NCI-H1092 treated with DMSO at 0.1 percent for 48 hours (cell line): ENCODE results near the gene NPNT.

Experiments
- DNase-seq: peaks from one replicate; lab custom pipeline; 2025; lab: John Stamatoyannopoulos, UW

Gene NPNT

GRCh38 chr4:105970371-105970770 is 75.1 kb downstream of the NPNT start:
- DNase-seq, result no peak

GRCh38 chr4:105971036-105971435 is 75.8 kb downstream of the NPNT start:
- no peak for DNase-seq

DNA sequence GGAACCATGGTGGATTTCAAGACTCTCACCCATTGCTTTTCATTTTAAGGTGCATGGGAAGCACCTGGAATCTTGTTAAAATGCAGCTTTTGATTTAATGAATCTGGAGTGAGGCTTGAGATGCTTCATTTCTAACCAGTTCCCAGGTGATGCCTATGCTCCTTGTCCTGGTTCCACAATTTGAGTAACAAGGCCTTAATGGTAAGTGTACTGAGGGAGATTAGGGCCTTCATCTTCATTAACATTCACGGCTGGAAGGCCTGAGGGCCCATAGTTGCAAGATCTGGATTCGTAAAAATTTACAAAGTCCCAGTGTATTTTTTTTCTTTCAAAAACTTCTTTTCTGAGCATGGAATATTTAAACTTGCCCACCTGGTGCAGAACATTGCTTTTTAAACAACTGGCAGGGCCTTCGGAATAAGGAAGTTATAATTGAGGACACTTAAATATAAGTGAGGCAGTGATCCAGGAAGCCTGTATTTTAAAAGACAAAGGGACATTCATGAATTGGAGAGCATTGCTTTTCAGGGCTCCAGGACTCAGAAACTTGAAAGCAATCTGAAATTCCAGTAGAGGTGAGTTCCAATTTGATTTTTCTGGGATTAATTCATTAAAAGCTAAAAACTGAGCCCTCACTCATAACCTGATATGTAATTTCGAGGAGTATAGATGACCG is 77.8 kb downstream of the NPNT start:
- DNase-seq, result no peak

GRCh38 chr4:105976915-105977314 is 81.6 kb downstream of the NPNT start:
- no peak for DNase-seq

- no peak for DNase-seq
Observed at GRCh38 chr4:105978684-105979296, 83.5 kb downstream of the NPNT start.

- DNase-seq, result no peak
Observed at GRCh38 chr4:105979506-105979905, 84.2 kb downstream of the NPNT start.

DNA sequence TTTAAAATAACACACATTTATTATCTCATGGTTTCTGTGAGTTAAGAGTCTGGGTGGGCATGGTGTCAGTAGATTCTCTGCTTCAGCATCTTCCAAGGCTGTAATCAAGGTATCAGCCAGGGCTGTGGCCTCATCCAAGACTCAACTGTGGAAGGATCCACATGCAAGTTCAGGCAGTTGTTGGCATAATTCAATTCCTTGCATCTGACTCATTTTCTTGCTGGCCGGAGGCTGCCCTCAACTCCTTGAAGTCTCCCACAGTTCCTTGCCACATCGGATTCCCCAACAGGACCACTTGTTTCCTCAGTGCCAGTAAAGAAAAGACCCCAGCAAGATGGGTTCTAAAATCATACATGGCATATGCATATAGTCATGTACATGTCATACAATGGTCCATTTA is 93.4 kb downstream of the NPNT start:
- no peak for DNase-seq

DNA sequence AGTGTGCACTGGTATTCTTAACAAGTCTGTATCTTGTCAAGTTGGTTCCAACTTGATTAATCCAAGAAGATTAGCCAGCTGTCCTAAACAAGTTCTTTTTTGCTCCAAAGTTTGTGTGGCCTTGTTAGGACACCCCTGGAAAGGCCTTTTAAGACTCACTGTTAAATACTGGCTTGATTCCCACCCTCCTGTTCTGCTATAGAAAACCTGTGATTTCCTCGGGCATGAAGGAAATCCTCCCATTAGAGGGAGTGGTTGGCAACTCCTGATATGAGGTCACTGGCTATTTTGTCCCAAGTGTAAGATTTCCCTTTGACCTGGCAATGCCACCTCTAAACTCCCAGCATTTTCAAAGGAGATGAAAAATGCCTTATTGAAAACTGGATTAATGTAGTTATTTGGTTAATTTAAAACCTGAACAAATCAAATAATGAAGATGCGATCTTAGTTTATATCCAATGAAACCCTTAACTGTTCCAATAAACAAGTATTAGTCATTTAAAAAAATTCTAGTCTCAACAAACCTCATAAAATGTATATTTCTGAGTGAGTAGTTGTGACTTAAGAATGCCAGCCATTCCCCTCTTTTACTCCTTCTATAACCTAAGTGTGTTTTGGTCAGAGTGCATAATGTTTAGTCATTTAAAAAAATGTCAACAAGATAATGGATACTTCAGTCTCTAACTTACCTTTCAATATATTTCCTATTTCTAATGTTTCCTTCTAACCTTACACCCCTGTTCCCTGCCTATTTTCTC is 94.4 kb downstream of the NPNT start:
- no peak for DNase-seq

DNA sequence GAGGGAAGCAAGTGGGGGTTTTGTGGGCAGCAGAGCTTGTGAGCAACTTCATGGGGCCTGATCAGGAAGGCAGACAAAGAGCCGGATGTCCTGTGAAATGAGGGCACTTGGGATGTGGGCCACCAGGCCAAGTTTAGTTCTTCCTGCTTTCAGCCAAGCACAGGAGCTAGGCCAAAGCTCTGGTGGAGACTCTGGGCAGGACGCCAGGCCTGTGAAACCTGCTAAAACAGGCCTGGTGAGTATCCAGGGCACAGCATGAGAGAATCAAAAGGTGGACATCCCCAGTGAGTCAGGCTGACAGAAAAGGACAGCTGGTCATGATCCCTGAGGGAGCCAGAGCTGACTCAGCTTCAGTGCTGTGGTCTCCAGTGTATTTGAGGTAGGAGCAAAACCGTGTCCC is 95.7 kb downstream of the NPNT start:
- DNase-seq, result no peak

DNA sequence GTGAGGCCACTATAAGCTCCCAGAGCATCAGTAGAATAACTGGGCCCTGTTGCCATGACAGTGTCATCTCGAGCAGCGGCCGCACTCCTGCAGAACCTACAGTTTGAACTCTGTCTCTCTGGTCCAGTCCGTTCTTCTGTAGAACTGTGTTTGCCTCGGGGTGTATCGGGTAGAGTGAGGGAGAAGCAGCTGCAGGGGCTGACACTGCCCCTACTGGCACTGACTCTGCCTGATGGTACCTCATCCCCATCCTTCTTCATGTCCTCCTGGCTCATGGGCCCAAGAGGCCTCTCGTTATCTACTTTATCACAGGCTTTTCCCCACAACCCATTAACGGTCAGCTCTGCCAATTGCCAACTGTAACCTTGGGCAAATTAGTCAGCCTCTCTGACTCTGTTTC is 96.5 kb downstream of the NPNT start:
- DNase-seq, result no peak

DNA sequence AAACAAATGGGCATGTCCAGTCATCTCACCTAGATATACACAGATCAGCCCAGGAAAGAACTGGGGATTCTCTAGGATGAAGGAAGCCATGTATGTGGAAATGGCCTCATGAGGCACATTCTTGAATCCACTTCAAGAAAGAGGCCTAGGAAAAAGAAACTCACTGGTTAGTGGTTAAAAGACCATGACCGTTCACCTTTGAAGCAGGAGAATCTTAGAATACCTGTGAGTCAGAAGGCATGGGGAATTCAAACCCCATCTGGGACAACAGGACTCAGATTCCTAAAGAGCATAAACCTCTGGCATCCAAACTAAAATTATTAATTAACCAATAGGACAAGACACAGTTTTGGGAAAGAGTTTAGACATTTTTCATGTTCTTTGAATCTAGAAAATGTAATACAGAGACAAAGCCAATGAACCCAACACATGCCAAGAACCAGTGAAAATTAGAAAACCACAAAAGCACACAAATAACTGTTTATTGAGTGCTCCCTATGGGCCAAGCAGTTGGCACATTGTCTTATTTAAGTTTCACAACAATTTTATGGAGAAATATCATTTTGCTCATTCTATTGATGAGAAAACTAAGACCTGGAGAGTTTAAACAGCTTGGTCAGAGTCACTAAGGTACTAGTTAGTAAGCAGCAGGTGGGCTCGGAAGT is 97.5 kb downstream of the NPNT start:
- DNase-seq, result no peak

DNA sequence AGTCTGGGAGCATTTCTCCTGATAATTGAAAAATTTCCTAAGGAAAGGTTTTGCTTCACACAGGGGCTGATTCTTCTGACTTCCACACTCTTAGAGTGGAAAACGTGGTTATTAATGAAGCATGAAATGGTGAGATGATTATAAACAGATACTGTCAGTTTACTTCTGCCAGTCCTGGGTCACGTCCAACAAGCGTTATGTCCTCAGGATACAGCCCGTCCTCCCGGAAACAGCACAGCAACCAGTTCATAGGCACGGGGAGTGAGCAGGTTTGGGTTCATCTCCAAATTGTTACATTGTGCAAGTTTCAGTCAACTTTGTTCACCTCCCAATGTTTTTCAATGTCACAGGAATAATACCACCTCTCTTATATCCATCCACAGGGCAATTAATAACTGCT is 98.8 kb downstream of the NPNT start:
- no peak for DNase-seq

GRCh38 chr4:105994841-105995501 is 99.7 kb downstream of the NPNT start:
- DNase-seq, result no peak

DNA sequence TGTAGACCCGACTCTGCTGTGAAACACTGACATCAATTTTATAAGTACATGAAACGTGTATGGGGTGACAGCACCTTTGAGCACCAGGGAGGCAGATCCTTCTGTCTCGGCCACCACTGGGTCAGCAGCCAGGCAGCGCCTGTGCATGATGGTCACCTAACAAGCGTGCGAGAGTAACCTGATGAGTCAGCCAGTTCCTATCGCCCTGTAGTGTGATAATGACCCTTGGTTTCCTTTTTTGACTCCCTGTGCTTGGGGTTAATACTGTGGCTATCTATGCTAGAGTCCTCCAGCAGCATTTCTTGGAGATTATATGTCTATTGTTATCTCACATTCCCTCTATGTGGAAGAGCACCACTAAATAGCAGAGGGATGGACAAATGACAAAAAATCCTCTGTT is 101.6 kb downstream of the NPNT start:
- DNase-seq, result no peak

GRCh38 chr4:105998171-105999063 is 103.1 kb downstream of the NPNT start:
- DNase-seq, result no peak

- no peak for DNase-seq
Observed at GRCh38 chr4:106002994-106003393, 107.7 kb downstream of the NPNT start.

- no peak for DNase-seq
Observed at GRCh38 chr4:106010761-106011160, 115.5 kb downstream of the NPNT start.

- no peak for DNase-seq
Observed at GRCh38 chr4:106011387-106011786, 116.1 kb downstream of the NPNT start.

DNA sequence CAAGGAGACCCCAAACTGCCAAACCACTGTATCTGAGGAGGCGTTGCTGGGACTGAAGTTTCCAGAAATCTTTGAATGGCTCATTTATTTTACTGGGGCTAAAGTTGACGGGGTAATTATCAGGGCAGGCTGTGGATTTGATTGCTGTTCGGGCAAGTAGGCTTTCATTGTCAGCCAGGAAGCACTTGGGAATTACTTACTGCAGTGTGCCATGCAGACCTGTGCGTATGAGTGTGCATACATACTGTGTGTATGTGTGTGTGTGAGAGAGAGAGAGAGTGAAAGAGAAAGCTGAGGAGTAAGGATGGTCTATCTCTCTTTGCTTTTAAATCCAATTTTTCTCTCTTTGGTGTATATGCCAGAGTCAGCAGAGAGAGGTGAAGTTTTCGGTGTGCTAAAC is 122.7 kb downstream of the NPNT start:
- DNase-seq, result no peak

- no peak for DNase-seq
Observed at GRCh38 chr4:106019771-106020170, 124.5 kb downstream of the NPNT start.
